ENCODE measurements around the gene ALDH1L1. TPM values are rescaled to one million over a fixed set of nuclear protein-coding genes. Genes with fewer than 3 reads are reported as not detected.

Gene ALDH1L1
- polyA plus RNA-seq, 1 donor = 40.4 TPM

- no CpG with 5 or more reads among the region's 15 CpGs for WGBS (ENCODE audit: insufficient coverage, low lambda C conversion rate)
- Histone ChIP-seq H3K27me3 (ENCODE audit: control insufficient read depth, insufficient read depth, low read length) (no peaks in the 10 kb centered on the region), H3K27ac (ENCODE audit: low read length) (no peak overlapping the region), H3K4me1 (ENCODE audit: control insufficient read depth, insufficient read depth, low read length) (no peaks in the 10 kb centered on the region), H3K9me3 (ENCODE audit: control insufficient read depth, low read depth, low read length) (no peaks in the 10 kb centered on the region), H3K36me3 (ENCODE audit: control insufficient read depth, insufficient read depth, low read length) (peaks cover 49% of the 10 kb centered on the region), H3K4me3 (ENCODE audit: low read length) (no peak overlapping the region)
- no peak for DNase-seq
Measured at GRCh38 chr3:126104742-126105605, 75.4 kb downstream of the ALDH1L1 start.

- H3K36me3 ChIP-seq (ENCODE audit: control insufficient read depth, insufficient read depth, low read length) = peaks cover 43% of the 10 kb centered on the region
Measured at GRCh38 chr3:126104028-126104635, 76.3 kb downstream of the ALDH1L1 start.

GRCh38 chr3:126103121-126104027, 77.0 kb downstream of the ALDH1L1 start:
- Histone ChIP-seq H3K27ac (ENCODE audit: low read length) (no peak overlapping the region), H3K4me3 (ENCODE audit: low read length) (no peak overlapping the region), H3K4me1 (ENCODE audit: control insufficient read depth, insufficient read depth, low read length) (no peaks in the 10 kb centered on the region), H3K27me3 (ENCODE audit: control insufficient read depth, insufficient read depth, low read length) (no peaks in the 10 kb centered on the region), H3K36me3 (ENCODE audit: control insufficient read depth, insufficient read depth, low read length) (peaks cover 37% of the 10 kb centered on the region), H3K9me3 (ENCODE audit: control insufficient read depth, low read depth, low read length) (no peaks in the 10 kb centered on the region)
- DNase-seq = no peak
- WGBS (ENCODE audit: insufficient coverage, low lambda C conversion rate) = no CpG with 5 or more reads among the region's 22 CpGs

More at GRCh38 chr3:126104028-126104635, 76.3 kb downstream of the ALDH1L1 start:
- no CpG with 5 or more reads among the region's 7 CpGs for whole genome bisulfite sequencing (ENCODE audit: insufficient coverage, low lambda C conversion rate)
- Histone ChIP-seq H3K4me3 (ENCODE audit: low read length) (no peak overlapping the region), H3K9me3 (ENCODE audit: control insufficient read depth, low read depth, low read length) (no peaks in the 10 kb centered on the region), H3K27ac (ENCODE audit: low read length) (no peak overlapping the region), H3K4me1 (ENCODE audit: control insufficient read depth, insufficient read depth, low read length) (no peaks in the 10 kb centered on the region), H3K27me3 (ENCODE audit: control insufficient read depth, insufficient read depth, low read length) (no peaks in the 10 kb centered on the region)
- no peak for DNase-seq

GRCh38 chr3:126102530-126102951, 77.8 kb downstream of the ALDH1L1 start:
- no CpG with 5 or more reads among the region's 5 CpGs for WGBS (ENCODE audit: insufficient coverage, low lambda C conversion rate)
- Histone ChIP-seq H3K27ac (ENCODE audit: low read length) (no peak overlapping the region), H3K4me3 (ENCODE audit: low read length) (no peak overlapping the region), H3K4me1 (ENCODE audit: control insufficient read depth, insufficient read depth, low read length) (no peaks in the 10 kb centered on the region), H3K27me3 (ENCODE audit: control insufficient read depth, insufficient read depth, low read length) (no peaks in the 10 kb centered on the region), H3K36me3 (ENCODE audit: control insufficient read depth, insufficient read depth, low read length) (peaks cover 30% of the 10 kb centered on the region), H3K9me3 (ENCODE audit: control insufficient read depth, low read depth, low read length) (no peaks in the 10 kb centered on the region)
- DNase-seq = no peak

- Histone ChIP-seq H3K27ac (ENCODE audit: low read length) (no peak overlapping the region), H3K27me3 (ENCODE audit: control insufficient read depth, insufficient read depth, low read length) (no peaks in the 10 kb centered on the region), H3K4me3 (ENCODE audit: low read length) (no peak overlapping the region), H3K9me3 (ENCODE audit: control insufficient read depth, low read depth, low read length) (no peaks in the 10 kb centered on the region), H3K36me3 (ENCODE audit: control insufficient read depth, insufficient read depth, low read length) (peaks cover 25% of the 10 kb centered on the region), H3K4me1 (ENCODE audit: control insufficient read depth, insufficient read depth, low read length) (no peaks in the 10 kb centered on the region)
- WGBS (ENCODE audit: insufficient coverage, low lambda C conversion rate) = 100% methylated on average over 1 of the region's 8 CpGs
- DNase-seq = no peak
Measured at GRCh38 chr3:126102011-126102410, 78.4 kb downstream of the ALDH1L1 start.

- DNase-seq = no peak
- Histone ChIP-seq H3K27ac (ENCODE audit: low read length) (no peak overlapping the region), H3K4me1 (ENCODE audit: control insufficient read depth, insufficient read depth, low read length) (no peaks in the 10 kb centered on the region), H3K9me3 (ENCODE audit: control insufficient read depth, low read depth, low read length) (no peaks in the 10 kb centered on the region), H3K36me3 (ENCODE audit: control insufficient read depth, insufficient read depth, low read length) (peaks cover 24% of the 10 kb centered on the region), H3K4me3 (ENCODE audit: low read length) (no peak overlapping the region), H3K27me3 (ENCODE audit: control insufficient read depth, insufficient read depth, low read length) (no peaks in the 10 kb centered on the region)
- WGBS (ENCODE audit: insufficient coverage, low lambda C conversion rate) = no CpG with 5 or more reads among the region's 10 CpGs
Measured at GRCh38 chr3:126101521-126101982, 78.8 kb downstream of the ALDH1L1 start.

- Histone ChIP-seq H3K36me3 (ENCODE audit: control insufficient read depth, insufficient read depth, low read length) (peaks cover 19% of the 10 kb centered on the region), H3K27me3 (ENCODE audit: control insufficient read depth, insufficient read depth, low read length) (no peaks in the 10 kb centered on the region), H3K9me3 (ENCODE audit: control insufficient read depth, low read depth, low read length) (no peaks in the 10 kb centered on the region), H3K4me3 (ENCODE audit: low read length) (no peak overlapping the region), H3K4me1 (ENCODE audit: control insufficient read depth, insufficient read depth, low read length) (no peaks in the 10 kb centered on the region), H3K27ac (ENCODE audit: low read length) (no peak overlapping the region)
- no peak for DNase-seq
- 64% methylated on average over 4 of the region's 18 CpGs for WGBS (ENCODE audit: insufficient coverage, low lambda C conversion rate)
Measured at GRCh38 chr3:126100634-126101301, 79.6 kb downstream of the ALDH1L1 start.

GRCh38 chr3:126100269-126100633, 80.1 kb downstream of the ALDH1L1 start:
- Histone ChIP-seq H3K9me3 (ENCODE audit: control insufficient read depth, low read depth, low read length) (no peaks in the 10 kb centered on the region), H3K27ac (ENCODE audit: low read length) (no peak overlapping the region), H3K4me1 (ENCODE audit: control insufficient read depth, insufficient read depth, low read length) (no peaks in the 10 kb centered on the region), H3K4me3 (ENCODE audit: low read length) (no peak overlapping the region), H3K27me3 (ENCODE audit: control insufficient read depth, insufficient read depth, low read length) (no peaks in the 10 kb centered on the region), H3K36me3 (ENCODE audit: control insufficient read depth, insufficient read depth, low read length) (peaks cover 13% of the 10 kb centered on the region)
- WGBS (ENCODE audit: insufficient coverage, low lambda C conversion rate) = no CpG with 5 or more reads among the region's 4 CpGs
- no peak for DNase-seq

GRCh38 chr3:126098391-126098858, 82.0 kb downstream of the ALDH1L1 start:
- H3K36me3 ChIP-seq (ENCODE audit: control insufficient read depth, insufficient read depth, low read length) = peaks cover 2% of the 10 kb centered on the region
- no peak for DNase-seq
- no CpG with 5 or more reads among the region's 2 CpGs for WGBS (ENCODE audit: insufficient coverage, low lambda C conversion rate)

GRCh38 chr3:126097801-126098200, 82.6 kb downstream of the ALDH1L1 start:
- DNase-seq = no peak
- Histone ChIP-seq H3K9me3 (ENCODE audit: control insufficient read depth, low read depth, low read length) (no peaks in the 10 kb centered on the region), H3K27ac (ENCODE audit: low read length) (no peak overlapping the region), H3K4me3 (ENCODE audit: low read length) (no peak overlapping the region), H3K4me1 (ENCODE audit: control insufficient read depth, insufficient read depth, low read length) (no peaks in the 10 kb centered on the region), H3K27me3 (ENCODE audit: control insufficient read depth, insufficient read depth, low read length) (no peaks in the 10 kb centered on the region), H3K36me3 (ENCODE audit: control insufficient read depth, insufficient read depth, low read length) (peaks cover 2% of the 10 kb centered on the region)

More at GRCh38 chr3:126098391-126098858, 82.0 kb downstream of the ALDH1L1 start:
- no peaks in the 10 kb centered on the region for H3K9me3 ChIP-seq (ENCODE audit: control insufficient read depth, low read depth, low read length)
- no peaks in the 10 kb centered on the region for H3K27me3 ChIP-seq (ENCODE audit: control insufficient read depth, insufficient read depth, low read length)
- no peak overlapping the region for H3K4me3 ChIP-seq (ENCODE audit: low read length)
- no peak overlapping the region for H3K27ac ChIP-seq (ENCODE audit: low read length)
- H3K4me1 ChIP-seq (ENCODE audit: control insufficient read depth, insufficient read depth, low read length) = no peaks in the 10 kb centered on the region
